PC-9 (cell line): ENCODE measurements around the gene CTNND2. TPM values are rescaled to one million over a fixed set of nuclear protein-coding genes. Genes with fewer than 3 reads are reported as not detected.

Source experiments
- BruUV-seq: library from RNA; stranded (reverse); fragments of 400-500 nt; replicated peaks from 2 replicates; lab custom pipeline; 2021; lab: Mats Ljungman, UMichigan
- CTCF ChIA-PET: fragments of 300-600 bp; sonication (Branson Sonifier 250); formaldehyde crosslinking; loops from one replicate; lab custom pipeline; 2022; ENCODE audit warnings: antibody characterized with exemption; lab: Charles Lee
- POLR2A ChIA-PET: fragments of 300-600 bp; sonication (Branson Sonifier 250); formaldehyde crosslinking; loops from one replicate; lab custom pipeline; 2022; ENCODE audit warnings: antibody characterized with exemption; ENCODE audit not compliant: unreplicated experiment; lab: Charles Lee
- DNase-seq, 2 experiments: peaks; one replicate each; pipeline versions ENCODE4 v3.0.0 to v3.0.0-alpha.2; 2015 to 2022; ENCODE audit warnings: mixed read lengths in 1 of 2
- H2AFZ ChIP-seq: fragments of 200-600 bp; sonication (generic); 2 replicates; pipeline ENCODE4 v1.8.1; 2017; ENCODE audit warnings: antibody characterized with exemption
- H3F3A ChIP-seq: fragments of 200-600 bp; sonication (generic); 2 replicates; pipeline ENCODE4 v1.8.1; 2017; ENCODE audit warnings: antibody characterized with exemption, mild to moderate bottlenecking, low read depth; ENCODE audit not compliant: insufficient read depth
- H3K27ac ChIP-seq: fragments of 200-600 bp; sonication (generic); 2 replicates; pipeline ENCODE4 v1.6.1; 2016; ENCODE audit warnings: mixed run types
- H3K27me3 ChIP-seq: fragments of 200-600 bp; sonication (generic); 2 replicates; pipeline ENCODE4 v1.6.1; 2016; ENCODE audit warnings: low read depth, mixed run types; ENCODE audit not compliant: insufficient read depth
- H3K36me3 ChIP-seq: fragments of 200-600 bp; sonication (generic); 2 replicates; pipeline ENCODE4 v1.6.1; 2016; ENCODE audit warnings: low read depth, mixed run types
- H3K4me1 ChIP-seq: fragments of 200-600 bp; sonication (generic); replicated peaks from 2 replicates; pipeline ENCODE4 v1.6.1; 2016; ENCODE audit warnings: mixed run types; ENCODE audit not compliant: insufficient read depth
- H3K4me2 ChIP-seq: fragments of 200-600 bp; sonication (generic); 2 replicates; pipeline ENCODE4 v1.6.1; 2017; ENCODE audit warnings: mixed run types
- H3K4me3 ChIP-seq: fragments of 200-600 bp; sonication (generic); 2 replicates; pipeline ENCODE4 v1.6.1; 2016; ENCODE audit warnings: mixed run types
- H3K79me2 ChIP-seq: fragments of 200-600 bp; sonication (generic); 2 replicates; pipeline ENCODE4 v1.6.1; 2017; ENCODE audit warnings: low read depth, mixed run types
- H3K9me2 ChIP-seq: fragments of 200-600 bp; sonication (generic); 2 replicates; pipeline ENCODE4 v1.8.1; 2017; ENCODE audit warnings: mild to moderate bottlenecking; ENCODE audit not compliant: insufficient read depth
- H3K9me3 ChIP-seq: fragments of 200-600 bp; sonication (generic); 2 replicates; pipeline ENCODE4 v1.8.1; 2016; ENCODE audit warnings: low read depth; ENCODE audit not compliant: insufficient read depth
- H4K20me1 ChIP-seq: fragments of 200-600 bp; sonication (generic); 2 replicates; pipeline ENCODE4 v1.8.1; 2017; ENCODE audit not compliant: insufficient read depth
- EZH2 ChIP-seq: fragments of 200-600 bp; sonication (generic); IDR thresholded peaks from 2 replicates; pipeline ENCODE4 v1.8.0; 2017; ENCODE audit warnings: antibody characterized with exemption, low read depth
- intact Hi-C: fragments of 100-400 bp; cut with micrococcal nuclease; formaldehyde crosslinking; loops from one replicate; pipeline ENCODE4 v1.10.0; 2022; ENCODE audit not compliant: unreplicated experiment
- total RNA-seq: library from RNA; stranded (reverse); gene quantifications from 2 replicates; pipeline ENCODE4 v1.2.3, GENCODE V29; 2021
- TF ChIP-seq, protein P1 (sequence below): fragments of 200-600 bp; sonication (generic); conservative IDR thresholded peaks from 2 replicates; pipeline ENCODE4 v1.6.1; 2017; ENCODE audit warnings: mixed run types, antibody characterized with exemption, mild to moderate bottlenecking, moderate library complexity

Gene CTNND2
- total RNA-seq, 1 experiment from 2014 or later, result not detected

DNA sequence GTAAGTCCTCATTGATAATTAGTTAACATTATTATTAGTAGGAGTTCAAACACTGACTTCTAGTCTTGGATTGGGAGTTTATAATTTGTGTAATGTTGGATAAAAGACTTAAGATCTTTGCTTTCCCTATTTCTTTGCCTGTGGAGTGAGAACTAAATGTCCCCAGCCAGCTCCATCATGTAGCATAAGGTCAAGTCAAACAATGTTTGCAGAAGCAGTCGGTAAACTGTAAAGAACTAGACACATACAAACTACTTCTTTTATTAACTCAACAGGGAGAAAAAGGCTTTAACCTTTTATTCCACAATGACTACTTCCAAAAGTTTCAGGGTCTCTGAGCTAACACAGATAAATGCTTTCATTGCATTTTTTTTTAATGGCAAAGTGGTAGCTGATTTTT is 192.3 kb downstream of the CTNND2 start:
- no peak for TF ChIP-seq EZH2
- TF ChIP-seq, protein P1, sequence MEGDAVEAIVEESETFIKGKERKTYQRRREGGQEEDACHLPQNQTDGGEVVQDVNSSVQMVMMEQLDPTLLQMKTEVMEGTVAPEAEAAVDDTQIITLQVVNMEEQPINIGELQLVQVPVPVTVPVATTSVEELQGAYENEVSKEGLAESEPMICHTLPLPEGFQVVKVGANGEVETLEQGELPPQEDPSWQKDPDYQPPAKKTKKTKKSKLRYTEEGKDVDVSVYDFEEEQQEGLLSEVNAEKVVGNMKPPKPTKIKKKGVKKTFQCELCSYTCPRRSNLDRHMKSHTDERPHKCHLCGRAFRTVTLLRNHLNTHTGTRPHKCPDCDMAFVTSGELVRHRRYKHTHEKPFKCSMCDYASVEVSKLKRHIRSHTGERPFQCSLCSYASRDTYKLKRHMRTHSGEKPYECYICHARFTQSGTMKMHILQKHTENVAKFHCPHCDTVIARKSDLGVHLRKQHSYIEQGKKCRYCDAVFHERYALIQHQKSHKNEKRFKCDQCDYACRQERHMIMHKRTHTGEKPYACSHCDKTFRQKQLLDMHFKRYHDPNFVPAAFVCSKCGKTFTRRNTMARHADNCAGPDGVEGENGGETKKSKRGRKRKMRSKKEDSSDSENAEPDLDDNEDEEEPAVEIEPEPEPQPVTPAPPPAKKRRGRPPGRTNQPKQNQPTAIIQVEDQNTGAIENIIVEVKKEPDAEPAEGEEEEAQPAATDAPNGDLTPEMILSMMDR, result no peak
- H3K9me2 ChIP-seq, result no peaks in the 10 kb centered on the region
- no peaks in the 10 kb centered on the region for H3K9me3 ChIP-seq
- DNase-seq, result no peak
- H3K36me3 ChIP-seq, result no peaks in the 10 kb centered on the region
- POLR2A ChIA-PET, result no interaction called here
- CTCF ChIA-PET, result no interaction called here
- H3K27ac ChIP-seq, result no peak overlapping the region
- no peaks in the 10 kb centered on the region for H4K20me1 ChIP-seq
- H3K4me2 ChIP-seq, result no peak overlapping the region
- H3K4me3 ChIP-seq, result no peak overlapping the region
- H2AFZ ChIP-seq, result no peak overlapping the region
- no peaks in the 10 kb centered on the region for H3F3A ChIP-seq
- no peaks in the 10 kb centered on the region for H3K79me2 ChIP-seq
- no peaks in the 10 kb centered on the region for H3K4me1 ChIP-seq
- peaks cover 12% of the 10 kb centered on the region; the same call in 1 of the 2 replicates for H3K27me3 ChIP-seq
- intact Hi-C loops, result no loop called here
- BruUV-seq, result no TSS peak

DNA sequence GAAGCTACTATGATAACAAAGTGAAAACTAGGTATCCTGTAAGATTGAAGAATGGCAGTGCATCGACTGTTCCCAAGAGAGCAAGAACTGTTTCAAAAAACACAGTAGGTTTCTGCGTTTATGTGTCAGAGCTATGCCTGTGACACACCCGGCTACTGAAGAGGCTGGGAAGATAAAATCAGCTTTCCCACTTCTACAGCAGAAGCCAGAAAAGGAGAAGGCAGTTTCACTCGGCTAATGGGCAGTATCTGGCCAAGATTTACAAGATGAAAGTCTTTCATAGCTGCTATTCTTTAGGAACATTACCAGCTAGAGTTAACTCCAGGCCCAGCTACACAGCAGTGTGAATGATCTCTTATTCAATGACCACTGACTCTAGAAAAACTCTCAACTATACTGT is 195.2 kb downstream of the CTNND2 start:
- Histone ChIP-seq H3K9me3 (no peaks in the 10 kb centered on the region), H3K36me3 (no peaks in the 10 kb centered on the region), H3K4me2 (no peak overlapping the region), H3K27me3 (peaks cover 12% of the 10 kb centered on the region; the same call in 1 of the 2 replicates), H3K79me2 (no peaks in the 10 kb centered on the region), H4K20me1 (no peaks in the 10 kb centered on the region), H2AFZ (no peak overlapping the region), H3K4me3 (no peak overlapping the region), H3F3A (no peaks in the 10 kb centered on the region), H3K9me2 (no peaks in the 10 kb centered on the region), H3K27ac (no peak overlapping the region), H3K4me1 (no peaks in the 10 kb centered on the region)
- BruUV-seq, result no TSS peak
- no peak for DNase-seq
- intact Hi-C loops, result no loop called here
- TF ChIP-seq EZH2, result no peak
- TF ChIP-seq, protein P1, result no peak
- ChIA-PET POLR2A (no interaction called here), CTCF (no interaction called here)

DNA sequence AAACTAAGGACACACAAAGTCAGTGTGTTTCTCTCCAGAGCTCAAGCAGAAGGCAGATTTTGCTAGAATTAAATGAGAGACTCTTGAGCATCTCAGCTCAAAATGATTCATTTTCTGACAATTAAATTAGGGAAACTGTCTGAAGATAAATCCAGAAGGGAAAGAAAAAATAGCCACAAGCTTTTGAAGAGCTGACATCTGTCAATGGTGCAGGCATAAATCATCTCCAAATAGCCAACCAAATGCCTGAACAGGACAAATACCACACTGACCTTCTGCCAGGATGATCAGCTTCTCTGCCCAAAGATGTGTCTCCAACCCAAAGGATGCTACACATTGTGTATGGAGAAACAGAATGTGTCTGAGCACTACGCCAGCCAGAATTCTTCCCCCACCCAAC is 199.3 kb downstream of the CTNND2 start:
- CTCF ChIA-PET, result no interaction called here
- no peak for DNase-seq
- Histone ChIP-seq H3K4me2 (no peak overlapping the region), H3K9me2 (no peaks in the 10 kb centered on the region), H2AFZ (no peak overlapping the region), H4K20me1 (no peaks in the 10 kb centered on the region), H3K4me3 (no peak overlapping the region), H3K79me2 (no peaks in the 10 kb centered on the region), H3K4me1 (no peaks in the 10 kb centered on the region), H3F3A (no peaks in the 10 kb centered on the region), H3K36me3 (no peaks in the 10 kb centered on the region), H3K27ac (no peak overlapping the region), H3K27me3 (peaks cover 12% of the 10 kb centered on the region; the same call in 1 of the 2 replicates), H3K9me3 (no peaks in the 10 kb centered on the region)
- BruUV-seq, result no TSS peak
- intact Hi-C loops, result no loop called here
- POLR2A ChIA-PET, result interaction anchor here (0.5 kb wide), 1 partner anchor 237 kb away, joined by 3 read pairs; no protein-coding TSS in a partner anchor
- TF ChIP-seq, protein P1, result no peak
- TF ChIP-seq EZH2, result no peak
